Small intestine (tissue), 7 donors: Measurements from ENCODE around the gene DNAH6. TPM values are rescaled to one million over a fixed set of nuclear protein-coding genes. Genes with fewer than 3 reads are reported as not detected.

ENCODE experiments used
- DNase-seq, 2 donors: peaks; one replicate each; pipeline versions ENCODE4 v3.0.0 to v3.0.0-alpha.2; 2013
- FAIRE-seq: peaks from 2 replicates; lab custom pipeline; 2012; peaks lifted over from hg19 to GRCh38; lab: Jason Lieb, UNC
- H3K27ac ChIP-seq, 3 donors: one replicate each; pipeline ENCODE4 v1.5.1; 2013; ENCODE audit warnings: low read length in 2 of 3, mild to moderate bottlenecking in 2 of 3, control low read depth in 1 of 3, inconsistent platforms in 1 of 3, low read depth in 1 of 3, moderate library complexity in 1 of 3
- H3K27me3 ChIP-seq, 3 donors: one replicate each; pipeline ENCODE4 v1.6.1; 2013; ENCODE audit warnings: low read length in 3 of 3, inconsistent platforms in 1 of 3; ENCODE audit not compliant: control insufficient read depth in 3 of 3, insufficient read depth in 3 of 3
- H3K36me3 ChIP-seq, 3 donors: one replicate each; pipeline ENCODE4 v1.6.1; 2013; ENCODE audit warnings: low read length in 3 of 3, inconsistent platforms in 1 of 3, low read depth in 1 of 3, mild to moderate bottlenecking in 1 of 3, moderate library complexity in 1 of 3; ENCODE audit not compliant: control insufficient read depth in 3 of 3, insufficient read depth in 2 of 3
- H3K4me1 ChIP-seq, 3 donors: one replicate each; pipeline ENCODE4 v1.6.1; 2013; ENCODE audit warnings: low read length in 2 of 3, inconsistent platforms in 1 of 3, low read depth in 1 of 3, mild to moderate bottlenecking in 1 of 3, moderate library complexity in 1 of 3; ENCODE audit not compliant: control insufficient read depth in 3 of 3, insufficient read depth in 2 of 3
- H3K4me3 ChIP-seq, 3 donors: one replicate each; pipeline ENCODE4 v1.5.1; 2013; ENCODE audit warnings: low read length in 3 of 3, control low read depth in 1 of 3, inconsistent platforms in 1 of 3, low read depth in 1 of 3, mild to moderate bottlenecking in 1 of 3, moderate library complexity in 1 of 3
- H3K9me3 ChIP-seq, 2 donors: one replicate each; pipeline ENCODE4 v1.6.1; 2013; ENCODE audit warnings: low read depth in 1 of 2, low read length in 1 of 2; ENCODE audit not compliant: control insufficient read depth in 2 of 2, insufficient read depth in 1 of 2
- WGBS, 3 donors: extraction: QIAGEN DNeasy Blood & Tissue Kit; methylation state at CpG; one replicate each; pipeline ENCODE4 v1.1.7; 2013; 5-methylcytosine and 5-hydroxymethylcytosine counted together
- polyA plus RNA-seq, 4 donors: library from polyadenylated mRNA; stranded (reverse) in 3 of 4; unstranded in 1 of 4; fragments of 200-250 nt in 3 of 4; fragments of 120-200 nt in 1 of 4; gene quantifications; one replicate each; pipeline versions ENCODE4 v1.2.1 to v1.2.3, GENCODE V29; 2013
- donor health status: healthy with polysubstance abuse.
- donor health status: control.
- donor health status: control.
- donor health status: Bipolar disorder and iron deficiency.
- donor health status: healthy.

DNAH6 gene
- polyA plus RNA-seq, 4 donors = 0.22 to 1.4 (median 0.24) TPM; not detected in 1

GRCh38 chr2:84641021-84641420 lies 124.7 kb downstream of the DNAH6 start:
- Histone ChIP-seq H3K27me3 (no peaks in the 10 kb centered on the region), H3K4me3 (no peak overlapping the region), H3K9me3 (no peaks in the 10 kb centered on the region), H3K27ac (no peak overlapping the region), H3K4me1 (peaks cover 0 to 6% (median 2%) of the 10 kb centered on the region in 3 donors), H3K36me3 (peaks cover 0 to 4% (median 0%) of the 10 kb centered on the region in 3 donors)
- FAIRE-seq (no peak), DNase-seq (no peak)
- WGBS, 3 donors = 80 to 100% (median 88%) methylated on average over 1 of the region's 1 CpG

- H3K36me3 ChIP-seq = peaks cover 0 to 4% (median 0%) of the 10 kb centered on the region in 3 donors
- no peaks in the 10 kb centered on the region for H3K4me1 ChIP-seq
- no peaks in the 10 kb centered on the region for H3K27me3 ChIP-seq
- FAIRE-seq (no peak), DNase-seq (no peak)
- no peak overlapping the region for H3K27ac ChIP-seq
- H3K9me3 ChIP-seq = no peaks in the 10 kb centered on the region
- no peak overlapping the region for H3K4me3 ChIP-seq
- 79 to 89% (median 87%) methylated on average over 3 of the region's 3 CpGs for WGBS, 3 donors
These were observed 127.7 kb downstream of the DNAH6 start for GRCh38 chr2:84643991-84644390.

- Histone ChIP-seq H3K27ac (no peak overlapping the region), H3K9me3 (no peaks in the 10 kb centered on the region)
- FAIRE-seq = no peak
These were observed 130.2 kb downstream of the DNAH6 start for GRCh38 chr2:84646514-84646913.

GRCh38 chr2:84647267-84647666 lies 131.0 kb downstream of the DNAH6 start:
- H3K27ac ChIP-seq = no peak overlapping the region
- no peak for DNase-seq
- no peaks in the 10 kb centered on the region for H3K9me3 ChIP-seq
- no peak overlapping the region for H3K4me3 ChIP-seq
- no peaks in the 10 kb centered on the region for H3K36me3 ChIP-seq
- FAIRE-seq = no peak
- H3K4me1 ChIP-seq = no peaks in the 10 kb centered on the region
- H3K27me3 ChIP-seq = no peaks in the 10 kb centered on the region

More at GRCh38 chr2:84646514-84646913, 130.2 kb downstream of the DNAH6 start:
- no peaks in the 10 kb centered on the region for H3K27me3 ChIP-seq
- H3K4me3 ChIP-seq = no peak overlapping the region
- DNase-seq = peak in 1 of 2 donors; percentile 28
- no peaks in the 10 kb centered on the region for H3K4me1 ChIP-seq
- H3K36me3 ChIP-seq = no peaks in the 10 kb centered on the region

- H3K27me3 ChIP-seq = no peaks in the 10 kb centered on the region
- peaks cover 0 to 2% of the 10 kb centered on the region in 2 donors for H3K9me3 ChIP-seq
- no peak overlapping the region for H3K4me3 ChIP-seq
- no peaks in the 10 kb centered on the region for H3K36me3 ChIP-seq
- no peaks in the 10 kb centered on the region for H3K4me1 ChIP-seq
- no peak overlapping the region for H3K27ac ChIP-seq
- DNase-seq (no peak), FAIRE-seq (no peak)
- WGBS, 3 donors = 83 to 93% (median 87%) methylated on average over 4 of the region's 4 CpGs
These were observed 132.8 kb downstream of the DNAH6 start for GRCh38 chr2:84649058-84649457.

GRCh38 chr2:84649487-84650142 lies 133.3 kb downstream of the DNAH6 start:
- WGBS, 3 donors = 64 to 84% (median 73%) methylated on average over 2 of the region's 2 CpGs
- no peak overlapping the region for H3K4me3 ChIP-seq
- FAIRE-seq = no peak

GRCh38 chr2:84652431-84652830 lies 136.1 kb downstream of the DNAH6 start:
- FAIRE-seq = no peak
- Histone ChIP-seq H3K36me3 (no peaks in the 10 kb centered on the region), H3K9me3 (peaks cover 0 to 2% of the 10 kb centered on the region in 2 donors), H3K4me3 (no peak overlapping the region), H3K27me3 (no peaks in the 10 kb centered on the region), H3K27ac (no peak overlapping the region), H3K4me1 (no peaks in the 10 kb centered on the region)
- DNase-seq = peak in 1 of 2 donors; percentile 11
- WGBS, 3 donors = 80 to 94% (median 85%) methylated on average over 1 of the region's 1 CpG

More at GRCh38 chr2:84649487-84650142, 133.3 kb downstream of the DNAH6 start:
- Histone ChIP-seq H3K36me3 (no peaks in the 10 kb centered on the region), H3K9me3 (peaks cover 0 to 2% of the 10 kb centered on the region in 2 donors), H3K27me3 (no peaks in the 10 kb centered on the region), H3K27ac (no peak overlapping the region), H3K4me1 (no peaks in the 10 kb centered on the region)
- no peak for DNase-seq

GRCh38 chr2:84653302-84653701 lies 137.0 kb downstream of the DNAH6 start:
- no peak overlapping the region for H3K4me3 ChIP-seq
- no peaks in the 10 kb centered on the region for H3K36me3 ChIP-seq
- FAIRE-seq = no peak
- WGBS, 3 donors = 91 to 95% (median 93%) methylated on average over 3 of the region's 3 CpGs
- no peaks in the 10 kb centered on the region for H3K4me1 ChIP-seq
- peaks cover 0 to 2% of the 10 kb centered on the region in 2 donors for H3K9me3 ChIP-seq
- H3K27ac ChIP-seq = no peak overlapping the region
- no peak for DNase-seq
- H3K27me3 ChIP-seq = no peaks in the 10 kb centered on the region

GRCh38 chr2:84654414-84654813 lies 138.1 kb downstream of the DNAH6 start:
- Histone ChIP-seq H3K27ac (no peak overlapping the region), H3K27me3 (no peaks in the 10 kb centered on the region), H3K4me3 (no peak overlapping the region), H3K9me3 (peaks cover 0 to 2% of the 10 kb centered on the region in 2 donors), H3K4me1 (no peaks in the 10 kb centered on the region), H3K36me3 (no peaks in the 10 kb centered on the region)
- DNase-seq (no peak), FAIRE-seq (no peak)
- 86 to 89% (median 89%) methylated on average over 3 of the region's 3 CpGs for WGBS, 3 donors
